ENCODE data around the gene PCED1A.
A peak's percentile ranks its signal among the peaks of the same experiment; 100 is the strongest.
"Not testable (repeated sequence)": the region's sequence is repeated elsewhere in the genome, so short reads cannot be mapped to it uniquely, and the experiment has no call there.

Gene PCED1A

DNA sequence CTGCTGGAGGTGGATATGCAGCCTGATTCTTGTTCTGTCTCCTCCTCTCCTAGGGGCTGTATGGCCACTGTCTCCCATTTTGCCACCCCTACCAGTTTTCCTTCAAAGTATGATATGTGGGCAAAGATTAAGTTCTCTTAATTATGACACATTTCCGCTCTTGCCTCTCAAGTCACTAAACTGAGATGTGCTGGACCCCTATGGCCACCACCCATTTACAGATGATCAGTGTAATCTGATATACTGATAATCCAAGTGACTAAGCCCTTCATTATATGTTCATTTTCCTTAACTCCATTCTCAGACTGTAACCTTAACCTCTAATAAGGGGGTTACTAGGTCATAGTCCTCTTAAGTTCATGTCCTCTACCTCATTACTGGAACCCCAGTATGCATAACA lies 26.4 kb downstream of the PCED1A start:
- no peak overlapping the region for H3K4me3 ChIP-seq (replicated peaks; ENCODE audit: low read depth, low read length)
- no peak for DNase-seq (ENCODE audit: low read depth)
- TF ChIP-seq, protein P1, sequence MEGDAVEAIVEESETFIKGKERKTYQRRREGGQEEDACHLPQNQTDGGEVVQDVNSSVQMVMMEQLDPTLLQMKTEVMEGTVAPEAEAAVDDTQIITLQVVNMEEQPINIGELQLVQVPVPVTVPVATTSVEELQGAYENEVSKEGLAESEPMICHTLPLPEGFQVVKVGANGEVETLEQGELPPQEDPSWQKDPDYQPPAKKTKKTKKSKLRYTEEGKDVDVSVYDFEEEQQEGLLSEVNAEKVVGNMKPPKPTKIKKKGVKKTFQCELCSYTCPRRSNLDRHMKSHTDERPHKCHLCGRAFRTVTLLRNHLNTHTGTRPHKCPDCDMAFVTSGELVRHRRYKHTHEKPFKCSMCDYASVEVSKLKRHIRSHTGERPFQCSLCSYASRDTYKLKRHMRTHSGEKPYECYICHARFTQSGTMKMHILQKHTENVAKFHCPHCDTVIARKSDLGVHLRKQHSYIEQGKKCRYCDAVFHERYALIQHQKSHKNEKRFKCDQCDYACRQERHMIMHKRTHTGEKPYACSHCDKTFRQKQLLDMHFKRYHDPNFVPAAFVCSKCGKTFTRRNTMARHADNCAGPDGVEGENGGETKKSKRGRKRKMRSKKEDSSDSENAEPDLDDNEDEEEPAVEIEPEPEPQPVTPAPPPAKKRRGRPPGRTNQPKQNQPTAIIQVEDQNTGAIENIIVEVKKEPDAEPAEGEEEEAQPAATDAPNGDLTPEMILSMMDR (IDR thresholded peaks at IDR 0.05; ENCODE audit: low read length, missing control alignments): no peak

DNA sequence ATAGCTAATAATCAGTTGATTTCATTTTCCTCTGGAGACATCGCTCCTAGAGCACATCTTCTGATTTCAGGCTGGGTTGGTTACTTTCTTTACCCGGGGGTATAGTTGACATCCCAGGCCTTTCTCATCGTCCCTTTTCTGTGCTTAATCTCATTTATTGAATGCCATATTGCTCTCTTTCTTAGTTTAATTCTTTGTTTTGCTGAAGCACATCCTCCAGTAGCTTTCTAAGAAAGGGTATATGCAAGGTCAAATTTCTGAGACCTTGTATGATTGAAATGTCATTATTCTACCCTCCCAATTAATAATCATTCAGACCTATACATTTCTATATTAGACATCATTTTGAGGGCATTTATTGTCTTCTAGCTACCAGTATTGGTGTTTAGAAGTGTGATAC lies 28.3 kb downstream of the PCED1A start:
- no peak for DNase-seq (ENCODE audit: low read depth)
- TF ChIP-seq, protein P1 (IDR thresholded peaks at IDR 0.05; ENCODE audit: low read length, missing control alignments): no peak
- H3K4me3 ChIP-seq (replicated peaks; ENCODE audit: low read depth, low read length): no peak overlapping the region

DNA sequence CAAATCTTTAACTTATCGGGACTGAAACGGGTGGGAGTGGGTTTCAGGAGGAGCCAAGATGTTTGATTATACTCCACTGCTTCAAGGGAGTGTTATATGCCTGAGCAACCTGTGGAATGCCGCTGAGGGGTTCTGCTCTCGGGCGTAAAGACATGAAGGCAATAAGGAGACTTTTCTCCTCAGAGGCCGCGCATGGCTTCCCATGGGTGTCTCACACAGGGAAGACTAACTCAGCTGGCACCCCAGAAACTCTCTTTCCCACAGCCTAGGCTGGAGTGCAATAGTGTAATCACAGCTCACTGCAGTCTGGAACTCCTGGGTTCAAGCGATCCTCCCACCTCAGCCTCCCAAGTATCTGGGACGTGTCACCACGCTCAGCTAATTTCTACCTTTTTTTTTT lies 30.8 kb downstream of the PCED1A start:
- no peak for DNase-seq (ENCODE audit: low read depth)
- TF ChIP-seq, protein P1 (IDR thresholded peaks at IDR 0.05; ENCODE audit: low read length, missing control alignments): no peak
- H3K4me3 ChIP-seq (replicated peaks; ENCODE audit: low read depth, low read length): no peak overlapping the region

DNA sequence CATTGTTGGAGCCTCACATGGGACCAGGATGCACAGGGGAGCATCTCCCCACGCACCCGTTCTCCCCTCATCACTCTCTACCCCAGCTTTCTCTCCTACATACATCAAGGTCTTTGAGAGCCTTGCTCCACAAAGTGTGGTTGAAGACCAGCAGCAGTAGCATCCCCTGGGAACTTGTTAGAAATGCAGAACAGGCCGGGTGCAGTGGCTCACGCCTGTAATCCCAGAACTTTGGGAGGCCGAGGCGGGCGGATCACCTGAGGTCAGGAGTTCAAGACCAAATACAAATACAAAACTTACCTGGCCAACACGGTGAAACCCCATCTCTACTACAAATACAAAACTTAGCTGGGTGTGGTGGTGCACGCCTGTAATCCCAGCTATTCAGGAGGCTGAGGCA lies 32.5 kb downstream of the PCED1A start:
- not testable (repeated sequence) for DNase-seq (ENCODE audit: low read depth); H3K4me3 ChIP-seq (replicated peaks; ENCODE audit: low read depth, low read length)

DNA sequence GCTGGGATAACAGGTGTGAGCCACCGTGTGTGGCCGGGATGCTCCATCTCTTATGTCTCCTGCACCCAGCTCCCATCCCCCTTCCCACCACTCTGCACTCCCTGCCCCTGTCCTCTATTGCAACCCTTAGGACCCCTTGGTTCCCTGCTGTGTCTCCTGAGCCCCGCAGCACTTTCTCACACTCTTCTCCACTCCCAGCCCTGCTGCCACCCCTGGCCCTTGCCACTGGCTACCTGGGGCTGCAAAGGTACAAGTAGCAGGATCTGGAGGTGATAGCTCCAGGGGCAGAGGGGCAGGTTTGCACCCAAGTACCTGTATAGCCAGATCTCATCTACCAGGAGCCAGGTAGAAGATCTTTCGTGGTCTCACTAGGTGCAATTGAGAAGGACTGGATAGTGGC lies 33.4 kb downstream of the PCED1A start:
- no peak overlapping the region for H3K4me3 ChIP-seq (replicated peaks; ENCODE audit: low read depth, low read length)
- TF ChIP-seq, protein P1 (IDR thresholded peaks at IDR 0.05; ENCODE audit: low read length, missing control alignments): no peak
- DNase-seq (ENCODE audit: low read depth): no peak

DNA sequence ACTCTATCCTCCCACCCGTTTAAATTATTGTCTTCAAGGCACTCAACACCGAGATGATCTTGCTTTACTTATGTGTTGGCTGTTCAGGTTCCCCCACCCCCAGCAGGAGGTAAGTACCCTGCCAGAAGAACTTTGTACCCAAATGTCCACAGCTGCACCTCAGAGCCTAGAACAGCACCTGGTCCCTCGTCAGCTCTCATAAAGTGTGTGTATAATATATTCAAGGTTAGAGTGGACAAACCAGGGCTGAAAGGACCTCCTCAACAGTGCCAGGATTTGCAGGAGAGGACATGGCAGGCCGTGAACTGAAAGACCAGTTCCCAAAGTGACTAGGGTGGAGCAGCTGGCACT lies 34.1 kb downstream of the PCED1A start:
- no peak overlapping the region for H3K4me3 ChIP-seq (replicated peaks; ENCODE audit: low read depth, low read length)
- TF ChIP-seq, protein P1 (IDR thresholded peaks at IDR 0.05; ENCODE audit: low read length, missing control alignments): no peak
- no peak for DNase-seq (ENCODE audit: low read depth)

DNA sequence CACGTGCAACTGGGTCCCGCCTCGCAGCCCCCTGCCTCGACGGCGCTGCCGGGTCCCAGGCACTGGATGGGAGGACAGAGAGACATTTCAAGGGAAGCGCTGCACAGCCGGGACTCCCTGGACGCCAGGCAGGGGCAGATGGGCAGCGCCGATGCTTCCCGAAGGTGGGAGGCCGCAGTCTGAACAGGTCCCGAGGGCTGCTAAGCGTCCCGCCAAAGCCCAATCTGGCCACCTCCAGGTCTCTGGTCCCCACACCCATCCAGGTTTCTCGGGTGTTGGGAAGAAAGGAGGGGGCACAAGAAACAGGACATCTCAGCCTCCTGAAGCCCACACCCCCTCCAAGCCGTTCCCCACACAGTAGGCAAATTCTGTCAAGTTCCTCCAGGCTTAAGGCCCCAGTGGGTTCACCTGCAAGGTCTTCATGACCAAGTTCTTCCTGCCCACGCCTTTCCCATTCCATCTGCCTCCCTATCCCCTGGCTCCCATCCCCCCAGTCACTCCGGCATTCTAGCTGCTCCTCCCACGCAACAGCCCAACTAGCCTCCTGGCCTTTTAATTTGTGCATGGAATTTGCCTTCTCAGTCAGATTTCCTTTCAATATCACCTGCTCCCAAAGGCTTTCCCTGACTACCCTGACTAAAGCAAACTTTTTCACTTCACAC lies 34.6 kb downstream of the PCED1A start:
- DNase-seq (ENCODE audit: low read depth): peak; percentile 11
- no peak overlapping the region for H3K4me3 ChIP-seq (replicated peaks; ENCODE audit: low read depth, low read length)
- TF ChIP-seq, protein P1 (IDR thresholded peaks at IDR 0.05; ENCODE audit: low read length, missing control alignments): no peak

All from fibroblast of pulmonary artery (primary cell).